WI38 (cell line): ENCODE measurements around the gene COL12A1.

Experiments
- H3K4me3 ChIP-seq: 2 replicates; pipeline ENCODE4 v1.5.1; 2011; ENCODE audit warnings: low read depth, mild to moderate bottlenecking, control low read depth, low read length
- TF ChIP-seq, protein P1 (sequence below): IDR thresholded peaks from 2 replicates; pipeline ENCODE4 v1.5.1; 2012; ENCODE audit warnings: low read depth, mild to moderate bottlenecking, control low read depth, low read length

COL12A1 gene

DNA sequence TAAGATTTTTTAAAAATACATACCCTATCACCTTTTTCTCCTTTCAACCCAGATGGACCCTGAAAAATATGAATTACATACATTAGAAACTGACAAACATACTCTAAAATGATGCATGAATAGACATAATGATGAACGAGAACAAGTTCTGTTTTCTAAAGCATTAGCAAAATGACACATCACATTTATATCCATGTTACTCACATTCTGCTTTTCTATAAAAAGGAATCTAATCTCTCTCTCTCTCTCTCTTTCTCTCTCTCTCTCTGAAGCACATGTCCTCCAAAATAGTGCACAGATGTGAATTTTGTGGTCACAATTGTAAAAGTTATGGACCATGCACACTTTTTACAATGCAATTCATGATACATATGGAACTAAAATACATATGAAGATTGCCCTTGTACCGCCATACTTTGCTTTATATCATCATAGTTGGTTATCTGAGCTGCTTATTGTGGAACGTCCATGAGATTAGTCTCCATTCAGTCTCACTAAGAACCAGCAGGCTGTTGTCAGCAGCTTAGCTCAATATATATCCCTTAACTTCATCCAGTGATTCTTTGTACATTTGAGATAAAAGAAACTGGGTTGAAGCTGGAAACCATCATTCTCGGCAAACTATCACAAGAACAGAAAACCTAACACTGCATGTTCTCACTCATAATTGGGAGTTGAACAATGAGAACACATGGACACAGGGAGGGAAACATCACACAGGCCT lies 114.2 kb downstream of the COL12A1 start:
- H3K4me3 ChIP-seq = no peak overlapping the region
- TF ChIP-seq, protein P1, sequence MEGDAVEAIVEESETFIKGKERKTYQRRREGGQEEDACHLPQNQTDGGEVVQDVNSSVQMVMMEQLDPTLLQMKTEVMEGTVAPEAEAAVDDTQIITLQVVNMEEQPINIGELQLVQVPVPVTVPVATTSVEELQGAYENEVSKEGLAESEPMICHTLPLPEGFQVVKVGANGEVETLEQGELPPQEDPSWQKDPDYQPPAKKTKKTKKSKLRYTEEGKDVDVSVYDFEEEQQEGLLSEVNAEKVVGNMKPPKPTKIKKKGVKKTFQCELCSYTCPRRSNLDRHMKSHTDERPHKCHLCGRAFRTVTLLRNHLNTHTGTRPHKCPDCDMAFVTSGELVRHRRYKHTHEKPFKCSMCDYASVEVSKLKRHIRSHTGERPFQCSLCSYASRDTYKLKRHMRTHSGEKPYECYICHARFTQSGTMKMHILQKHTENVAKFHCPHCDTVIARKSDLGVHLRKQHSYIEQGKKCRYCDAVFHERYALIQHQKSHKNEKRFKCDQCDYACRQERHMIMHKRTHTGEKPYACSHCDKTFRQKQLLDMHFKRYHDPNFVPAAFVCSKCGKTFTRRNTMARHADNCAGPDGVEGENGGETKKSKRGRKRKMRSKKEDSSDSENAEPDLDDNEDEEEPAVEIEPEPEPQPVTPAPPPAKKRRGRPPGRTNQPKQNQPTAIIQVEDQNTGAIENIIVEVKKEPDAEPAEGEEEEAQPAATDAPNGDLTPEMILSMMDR = no peak

- no peak overlapping the region for H3K4me3 ChIP-seq
- TF ChIP-seq, protein P1 = no peak
Measured at GRCh38 chr6:75090576-75090975, 115.3 kb downstream of the COL12A1 start.

DNA sequence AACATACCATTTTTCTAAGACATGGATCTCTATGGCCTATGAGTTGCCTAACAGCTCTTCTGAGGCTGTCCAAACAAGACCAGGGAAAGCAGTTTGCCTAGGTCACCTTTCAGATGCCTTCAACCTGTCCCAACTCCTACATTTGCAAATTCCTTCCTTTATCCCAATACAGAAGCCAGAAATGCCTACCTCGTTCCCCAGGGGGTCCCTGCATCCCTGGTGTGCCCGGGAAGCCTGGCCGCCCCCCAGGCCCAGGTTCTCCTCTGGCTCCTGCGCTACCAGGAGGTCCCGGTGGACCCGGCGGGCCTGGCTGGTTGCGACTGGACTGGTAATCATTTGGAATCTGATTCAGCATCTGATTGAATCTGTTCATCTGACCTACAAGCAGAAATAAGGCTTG lies 115.9 kb downstream of the COL12A1 start:
- no peak overlapping the region for H3K4me3 ChIP-seq
- TF ChIP-seq, protein P1 = no peak

DNA sequence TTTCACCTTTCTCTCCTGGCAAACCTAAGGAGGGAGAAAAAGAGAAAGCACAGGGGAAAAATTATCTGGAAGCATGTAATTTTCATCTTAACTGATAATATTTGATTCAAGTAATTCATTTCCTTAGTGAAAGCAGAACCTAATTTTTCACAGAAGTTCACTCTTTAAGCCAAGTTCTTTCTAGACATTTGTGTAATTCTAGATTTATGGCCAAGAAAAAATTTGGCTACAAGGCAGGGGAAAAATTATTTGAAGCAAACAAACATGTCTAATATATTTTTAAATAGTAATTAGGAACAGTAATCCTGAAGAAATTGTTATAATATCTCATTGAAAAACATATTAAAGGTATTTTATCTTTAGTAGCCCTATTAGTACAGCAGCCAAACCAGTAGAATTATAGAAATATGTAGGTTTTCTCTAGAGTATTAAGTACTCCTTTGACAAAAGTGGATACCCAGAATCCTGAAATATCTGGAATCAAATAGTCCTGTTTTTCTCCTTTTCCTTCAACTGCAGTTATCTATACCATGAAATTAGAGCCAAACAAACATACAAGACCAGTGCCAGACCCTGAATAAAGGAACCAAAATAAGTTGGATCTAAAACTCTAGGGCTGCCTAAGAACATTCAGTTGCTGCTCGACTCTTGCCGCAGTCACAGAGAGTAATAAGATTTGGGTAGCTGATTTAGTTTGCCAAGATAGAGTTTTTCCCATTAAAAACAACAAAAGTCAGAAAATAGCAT lies 116.5 kb downstream of the COL12A1 start:
- no peak overlapping the region for H3K4me3 ChIP-seq
- TF ChIP-seq, protein P1 = no peak

DNA sequence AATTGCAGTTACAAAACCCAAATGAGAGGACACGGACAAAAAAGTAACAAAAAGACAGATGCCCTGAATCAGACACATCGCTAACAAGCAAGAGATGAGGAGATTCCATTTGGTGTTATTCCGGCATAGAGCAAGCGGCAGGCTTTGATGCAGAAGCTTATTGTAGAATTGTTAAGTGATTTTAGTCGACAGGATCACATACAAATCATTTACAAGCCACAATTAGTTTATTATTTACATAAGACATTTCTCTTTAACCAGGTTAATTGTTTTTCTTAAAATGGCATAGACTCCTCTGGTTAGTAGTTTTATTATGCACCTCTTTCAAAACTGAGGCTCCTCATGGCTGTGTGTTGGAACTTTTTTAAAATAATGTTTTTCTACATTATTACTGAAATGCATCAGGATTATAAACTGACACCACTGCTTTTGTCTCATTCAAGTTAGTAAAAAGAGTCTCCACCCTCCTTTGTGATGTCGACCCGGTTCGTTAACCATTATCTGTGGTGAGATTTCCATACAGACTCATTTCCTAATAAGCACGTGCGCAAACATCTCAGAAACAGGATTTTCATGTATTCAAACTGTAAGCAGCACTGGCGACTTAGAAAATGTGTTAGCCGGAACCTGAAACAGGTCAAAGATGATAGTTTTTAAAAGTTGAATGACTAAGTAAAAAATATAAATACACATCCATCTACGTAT lies 119.8 kb downstream of the COL12A1 start:
- TF ChIP-seq, protein P1 = no peak

GRCh38 chr6:75084872-75085381 lies 120.9 kb downstream of the COL12A1 start:
- TF ChIP-seq, protein P1 = no peak
- no peak overlapping the region for H3K4me3 ChIP-seq

More for the DNA sequence above, 119.8 kb downstream of the COL12A1 start:
- H3K4me3 ChIP-seq = no peak overlapping the region
